ENCODE measurements around the gene CTSS. TPM values are rescaled to one million over a fixed set of nuclear protein-coding genes. Genes with fewer than 3 reads are reported as not detected.

Gene CTSS
- total and polyA plus RNA-seq, 7 donors, result 2.4 to 14.5 (median 9.7) TPM

GRCh38 chr1:150761801-150762200, 3.8 kb downstream of the CTSS start:
- no peak overlapping the region for H3K27ac ChIP-seq

GRCh38 chr1:150760013-150760412, 5.6 kb downstream of the CTSS start:
- no peak for DNase-seq
- ATAC-seq, result no peak
- intact Hi-C loops (cut with DNase I), result no loop called here
- WGBS, 3 donors, result 82 to 91% (median 83%) methylated on average over 3 of the region's 3 CpGs
- Histone ChIP-seq H3K27me3 (ENCODE audit: insufficient read depth in 3 of 3, low read length in 2 of 3) (no peaks in the 10 kb centered on the region), H3K27ac (no peak overlapping the region), H3K4me3 (no peak overlapping the region), H3K9me3 (no peaks in the 10 kb centered on the region), H3K36me3 (ENCODE audit: insufficient read depth in 1 of 2, low read depth in 1 of 2) (peaks cover 0 to 9% of the 10 kb centered on the region in 2 donors), H3K4me1 (no peaks in the 10 kb centered on the region)
- TF ChIP-seq CTCF (IDR thresholded peaks at IDR 0.05), result no peak

More at GRCh38 chr1:150761801-150762200, 3.8 kb downstream of the CTSS start:
- no peaks in the 10 kb centered on the region for H3K27me3 ChIP-seq (ENCODE audit: insufficient read depth in 3 of 3, low read length in 2 of 3)
- intact Hi-C loops (cut with DNase I), result no loop called here
- no peaks in the 10 kb centered on the region for H3K9me3 ChIP-seq
- no peak overlapping the region for H3K4me3 ChIP-seq
- no peak for DNase-seq
- WGBS, 3 donors, result 92 to 96% (median 95%) methylated on average over 1 of the region's 1 CpG
- TF ChIP-seq CTCF (IDR thresholded peaks at IDR 0.05), result no peak
- ATAC-seq, result no peak
- peaks cover 0 to 3% of the 10 kb centered on the region in 2 donors for H3K36me3 ChIP-seq (ENCODE audit: insufficient read depth in 1 of 2, low read depth in 1 of 2)
- H3K4me1 ChIP-seq, result no peaks in the 10 kb centered on the region

GRCh38 chr1:150753416-150753815, 12.2 kb downstream of the CTSS start:
- Histone ChIP-seq H3K36me3 (ENCODE audit: insufficient read depth in 1 of 2, low read depth in 1 of 2) (peaks cover 0 to 9% of the 10 kb centered on the region in 2 donors), H3K4me1 (no peaks in the 10 kb centered on the region), H3K27ac (no peak overlapping the region), H3K9me3 (no peaks in the 10 kb centered on the region), H3K27me3 (ENCODE audit: insufficient read depth in 3 of 3, low read length in 2 of 3) (no peaks in the 10 kb centered on the region), H3K4me3 (no peak overlapping the region)
- ATAC-seq, result no peak
- intact Hi-C loops (cut with DNase I), result no loop called here
- no peak for TF ChIP-seq CTCF (IDR thresholded peaks at IDR 0.05)
- WGBS, 3 donors, result 57 to 91% (median 81%) methylated on average over 2 of the region's 2 CpGs
- DNase-seq, result no peak

- Histone ChIP-seq H3K4me3 (no peak overlapping the region), H3K36me3 (ENCODE audit: insufficient read depth in 1 of 2, low read depth in 1 of 2) (peaks cover 0 to 8% of the 10 kb centered on the region in 2 donors), H3K4me1 (no peaks in the 10 kb centered on the region), H3K27me3 (ENCODE audit: insufficient read depth in 3 of 3, low read length in 2 of 3) (no peaks in the 10 kb centered on the region), H3K27ac (no peak overlapping the region), H3K9me3 (no peaks in the 10 kb centered on the region)
- TF ChIP-seq CTCF (IDR thresholded peaks at IDR 0.05), result no peak
- 93 to 97% (median 94%) methylated on average over 5 to 6 of the region's 6 CpGs for WGBS, 3 donors
- DNase-seq, result no peak
- intact Hi-C loops (cut with DNase I), result no loop called here
- no peak for ATAC-seq
These were observed 14.1 kb downstream of the CTSS start for GRCh38 chr1:150751443-150751842.

- H3K9me3 ChIP-seq, result no peaks in the 10 kb centered on the region
- no peaks in the 10 kb centered on the region for H3K4me1 ChIP-seq
- WGBS, 3 donors, result 90 to 93% (median 91%) methylated on average over 8 of the region's 8 CpGs
- TF ChIP-seq CTCF (IDR thresholded peaks at IDR 0.05), result no peak
- no peaks in the 10 kb centered on the region for H3K27me3 ChIP-seq (ENCODE audit: insufficient read depth in 3 of 3, low read length in 2 of 3)
- peaks cover 0 to 6% of the 10 kb centered on the region in 2 donors for H3K36me3 ChIP-seq (ENCODE audit: insufficient read depth in 1 of 2, low read depth in 1 of 2)
- ATAC-seq (no peak), DNase-seq (no peak)
- no peak overlapping the region for H3K4me3 ChIP-seq
- H3K27ac ChIP-seq, result no peak overlapping the region
- intact Hi-C loops (cut with DNase I), result loop anchor here in 1 of 2 donors (10.0 kb wide), 1 partner anchor 105 kb away; no protein-coding TSS in a partner anchor
These were observed 15.8 kb downstream of the CTSS start for GRCh38 chr1:150749720-150750311.

Measured in psoas muscle (tissue), 8 donors.